Urothelium cell line (cell line): ENCODE data around the gene CDCP1.

Source experiments
- DNase-seq: peaks from one replicate; pipeline ENCODE4 v3.0.0; 2011; ENCODE audit warnings: low spot score, mixed read lengths
- FAIRE-seq: peaks from 2 replicates; lab custom pipeline; 2011; peaks lifted over from hg19 to GRCh38; lab: Jason Lieb, UNC

The CDCP1 gene

GRCh38 chr3:45145681-45146614, at the start of gene CDCP1:
TSS of gene CDCP1 (minus strand) at chr3:45146378. CDS start at chr3:45146287, 91 bp downstream.
- no peak for FAIRE-seq
- no peak for DNase-seq

- FAIRE-seq (no peak), DNase-seq (no peak)
Observed at GRCh38 chr3:45194791-45195190, 48.6 kb upstream of the CDCP1 start.

GRCh38 chr3:45191924-45192417, 45.8 kb upstream of the CDCP1 start:
- FAIRE-seq (no peak), DNase-seq (no peak)

GRCh38 chr3:45191424-45191823, 45.2 kb upstream of the CDCP1 start:
- DNase-seq (no peak), FAIRE-seq (no peak)

- DNase-seq, result no peak
Observed at GRCh38 chr3:45188719-45189659, 42.8 kb upstream of the CDCP1 start.

GRCh38 chr3:45187694-45188141, 41.5 kb upstream of the CDCP1 start:
- DNase-seq (no peak), FAIRE-seq (no peak)

More at GRCh38 chr3:45188719-45189659, 42.8 kb upstream of the CDCP1 start:
- no peak for FAIRE-seq

- FAIRE-seq, result no peak
- no peak for DNase-seq
Observed at GRCh38 chr3:45186871-45187270, 40.7 kb upstream of the CDCP1 start.

GRCh38 chr3:45185461-45185860, 39.3 kb upstream of the CDCP1 start:
- FAIRE-seq (no peak), DNase-seq (no peak)

- no peak for FAIRE-seq
Observed at GRCh38 chr3:45185052-45185451, 38.9 kb upstream of the CDCP1 start.

GRCh38 chr3:45183872-45184262, 37.7 kb upstream of the CDCP1 start:
- DNase-seq (no peak), FAIRE-seq (no peak)

More at GRCh38 chr3:45185052-45185451, 38.9 kb upstream of the CDCP1 start:
- DNase-seq, result no peak

GRCh38 chr3:45182915-45183871, 37.0 kb upstream of the CDCP1 start:
- FAIRE-seq, result peak; percentile 86
- peak; percentile 82 for DNase-seq

- no peak for DNase-seq
- FAIRE-seq, result no peak
Observed at GRCh38 chr3:45181496-45181895, 35.3 kb upstream of the CDCP1 start.

- FAIRE-seq, result no peak
- no peak for DNase-seq
Observed at GRCh38 chr3:45180899-45181298, 34.7 kb upstream of the CDCP1 start.

- no peak for FAIRE-seq
- peak; percentile 52 for DNase-seq
Observed at GRCh38 chr3:45180051-45180450, 33.9 kb upstream of the CDCP1 start.

GRCh38 chr3:45179163-45179562, 33.0 kb upstream of the CDCP1 start:
- DNase-seq (no peak), FAIRE-seq (no peak)

- DNase-seq (peak; percentile 83), FAIRE-seq (peak; percentile 89)
Observed at GRCh38 chr3:45178183-45179023, 32.2 kb upstream of the CDCP1 start.

- DNase-seq, result no peak
- FAIRE-seq, result no peak
Observed at GRCh38 chr3:45176912-45177311, 30.7 kb upstream of the CDCP1 start.

GRCh38 chr3:45174234-45174633, 28.1 kb upstream of the CDCP1 start:
- FAIRE-seq (no peak), DNase-seq (no peak)

GRCh38 chr3:45173776-45174175, 27.6 kb upstream of the CDCP1 start:
- peak; percentile 68 for FAIRE-seq
- no peak for DNase-seq
